H1 (cell line): ENCODE data around the gene ZC3H7B. TPM values are rescaled to one million over a fixed set of nuclear protein-coding genes. Genes with fewer than 3 reads are reported as not detected.

Experiments
- CBX8 ChIP-seq: fragments of 300-800, 300-1000 bp; sonication (generic); IDR thresholded peaks from 2 replicates; pipeline ENCODE4 v1.7.1; 2016; ENCODE audit warnings: low read depth, low read length, borderline replicate concordance
- EGR1 ChIP-seq: IDR thresholded peaks from 2 replicates; pipeline ENCODE4 v1.6.1; 2011; ENCODE audit warnings: low read depth, low read length, borderline replicate concordance
- HDAC2 ChIP-seq, 2 experiments: fragments of 300-600 bp in 1 of 2; sonication (generic) in 1 of 2; IDR thresholded peaks; 2 replicates each; pipeline ENCODE4 v1.6.1; 2011 to 2012; ENCODE audit warnings: low read depth in 2 of 2, low read length in 2 of 2, mild to moderate bottlenecking in 2 of 2, moderate library complexity in 2 of 2, borderline replicate concordance in 1 of 2, inconsistent platforms in 1 of 2
- KDM5A ChIP-seq: fragments of 200-600 bp; IDR thresholded peaks from 2 replicates; pipeline ENCODE4 v1.7.1; 2012; ENCODE audit warnings: mild to moderate bottlenecking, low read length, inconsistent platforms, mixed read lengths
- RBBP5 ChIP-seq: IDR thresholded peaks from 2 replicates; pipeline ENCODE4 v1.7.1; 2012; ENCODE audit warnings: low read depth, mild to moderate bottlenecking, inconsistent platforms, low read length, moderate library complexity, borderline replicate concordance
- TAF7 ChIP-seq: optimal IDR thresholded peaks from 2 replicates; pipeline ENCODE3; 2011; ENCODE audit warnings: low read depth, mild to moderate bottlenecking, inconsistent platforms, low read length, moderate library complexity, borderline replicate concordance
- TEAD4 ChIP-seq: IDR thresholded peaks from 2 replicates; pipeline ENCODE4 v1.6.1; 2012; ENCODE audit warnings: low read depth, low read length, inconsistent platforms, mixed read lengths
- ZNF274 ChIP-seq: IDR thresholded peaks from 2 replicates; pipeline ENCODE4 v1.7.0; 2012; ENCODE audit warnings: low read length, borderline replicate concordance; ENCODE audit errors: extremely low read depth
- polyA plus RNA-seq, 7 experiments: library from polyadenylated mRNA; depleted of rRNA in 3 of 7; stranded (reverse) in 5 of 7; unstranded in 2 of 7; fragments of >200 nt in 5 of 7; fragments of 200-250 nt in 2 of 7; gene quantifications; 1 replicate in 5 of 7; 2 replicates in 1 of 7; 4 replicates in 1 of 7; pipeline versions ENCODE4 v1.2.1 to v1.2.3, GENCODE V29; 2011 to 2013; ENCODE audit warnings: missing spikeins in 2 of 7, mixed read lengths in 2 of 7
- total RNA-seq: library from RNA; stranded (reverse); fragmentation: NEBNext Ultra II Directional; extraction: Animal tissue kit (Norgen Biotek cat#: 25700); gene quantifications from 2 replicates; pipeline ENCODE4 v1.2.1, GENCODE V29; 2021

ZC3H7B gene
- total and polyA plus RNA-seq, 2 of the 8 experiments (the other 6 are each of a cell fraction or from before 2014, with no cell fraction given), result 35.5 to 78.6 TPM

DNA sequence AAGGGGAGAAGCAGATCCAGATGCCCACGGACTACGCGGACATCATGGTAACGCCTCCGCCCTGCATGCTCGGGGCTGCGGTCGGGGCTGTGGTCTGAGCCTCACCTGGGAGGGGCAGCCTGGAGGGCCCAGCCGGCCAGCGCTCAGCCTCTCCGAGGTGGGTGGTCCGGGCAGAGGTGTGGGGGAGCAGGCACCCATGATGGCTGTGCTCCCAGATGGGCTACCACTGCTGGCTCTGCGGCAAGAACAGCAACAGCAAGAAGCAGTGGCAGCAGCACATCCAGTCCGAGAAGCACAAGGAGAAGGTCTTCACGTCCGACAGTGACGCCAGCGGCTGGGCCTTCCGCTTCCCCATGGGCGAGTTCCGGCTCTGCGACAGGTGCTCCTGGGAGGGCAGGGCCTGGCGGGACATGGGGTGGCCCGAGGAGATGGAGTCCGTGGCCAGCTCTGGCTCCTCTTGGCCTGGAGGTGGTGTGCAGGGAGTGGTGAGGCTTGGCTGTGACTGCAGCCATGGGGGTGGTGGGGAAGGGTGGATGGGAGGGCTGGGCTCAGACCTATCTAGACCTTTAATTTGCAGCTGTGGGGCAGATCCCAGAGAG lies 55.2 kb downstream of the ZC3H7B start (continued):
- TF ChIP-seq KDM5A, result no peak
- no peak for TF ChIP-seq HDAC2 (IDR thresholded peaks at IDR 0.05; ENCODE audit: borderline replicate concordance in 1 of 2, low read depth in 2 of 2, low read length in 2 of 2)
- no peak for TF ChIP-seq ZNF274
- TF ChIP-seq EGR1, result no peak
- TF ChIP-seq CBX8, result no peak
- TF ChIP-seq TEAD4, result no peak
- TF ChIP-seq TAF7, result no peak
- TF ChIP-seq RBBP5, result no peak
